ENCODE data around the gene NAB2. TPM values are rescaled to one million over a fixed set of nuclear protein-coding genes. Genes with fewer than 3 reads are reported as not detected.

Gene NAB2
- polyA plus RNA-seq, 4 donors = 11.4 to 23.1 (median 18.1) TPM

GRCh38 chr12:57123813-57124212 lies 34.9 kb downstream of the NAB2 start:
- Histone ChIP-seq H3K9me3 (ENCODE audit: control insufficient read depth in 2 of 2, insufficient read depth in 1 of 2, low read depth in 1 of 2, low read length in 1 of 2) (no peaks in the 10 kb centered on the region), H3K27me3 (ENCODE audit: control insufficient read depth in 3 of 3, insufficient read depth in 3 of 3, low read length in 3 of 3) (no peaks in the 10 kb centered on the region), H3K36me3 (ENCODE audit: control insufficient read depth in 3 of 3, insufficient read depth in 2 of 3, low read depth in 1 of 3, low read length in 3 of 3) (no peaks in the 10 kb centered on the region), H3K27ac (ENCODE audit: low read depth in 1 of 3, low read length in 2 of 3) (no peak overlapping the region), H3K4me1 (ENCODE audit: control insufficient read depth in 3 of 3, insufficient read depth in 2 of 3, low read depth in 1 of 3, low read length in 2 of 3) (peaks cover 0 to 12% (median 0%) of the 10 kb centered on the region in 3 donors), H3K4me3 (ENCODE audit: low read depth in 1 of 3, low read length in 3 of 3) (no peak overlapping the region)
- DNase-seq (no peak), FAIRE-seq (no peak)
- 47 to 60% (median 52%) methylated on average over 2 of the region's 2 CpGs for WGBS, 3 donors

GRCh38 chr12:57124261-57124877 lies 35.5 kb downstream of the NAB2 start:
- DNase-seq = peak; percentile 83 to 84
- Histone ChIP-seq H3K27ac (ENCODE audit: low read depth in 1 of 3, low read length in 2 of 3) (no peak overlapping the region), H3K4me3 (ENCODE audit: low read depth in 1 of 3, low read length in 3 of 3) (no peak overlapping the region), H3K4me1 (ENCODE audit: control insufficient read depth in 3 of 3, insufficient read depth in 2 of 3, low read depth in 1 of 3, low read length in 2 of 3) (peaks cover 0 to 12% (median 0%) of the 10 kb centered on the region in 3 donors), H3K27me3 (ENCODE audit: control insufficient read depth in 3 of 3, insufficient read depth in 3 of 3, low read length in 3 of 3) (no peaks in the 10 kb centered on the region), H3K9me3 (ENCODE audit: control insufficient read depth in 2 of 2, insufficient read depth in 1 of 2, low read depth in 1 of 2, low read length in 1 of 2) (no peaks in the 10 kb centered on the region), H3K36me3 (ENCODE audit: control insufficient read depth in 3 of 3, insufficient read depth in 2 of 3, low read depth in 1 of 3, low read length in 3 of 3) (no peaks in the 10 kb centered on the region)
- FAIRE-seq = no peak
- 12 to 15% (median 14%) methylated on average over 10 of the region's 10 CpGs for WGBS, 3 donors

GRCh38 chr12:57126061-57126460 lies 37.1 kb downstream of the NAB2 start:
- peaks cover 0 to under 1% (median 0%) of the 10 kb centered on the region in 3 donors for H3K36me3 ChIP-seq (ENCODE audit: control insufficient read depth in 3 of 3, insufficient read depth in 2 of 3, low read depth in 1 of 3, low read length in 3 of 3)
- H3K27ac ChIP-seq (ENCODE audit: low read depth in 1 of 3, low read length in 2 of 3) = no peak overlapping the region
- WGBS, 3 donors = 83 to 90% (median 85%) methylated on average over 11 of the region's 11 CpGs
- no peak overlapping the region for H3K4me3 ChIP-seq (ENCODE audit: low read depth in 1 of 3, low read length in 3 of 3)
- H3K4me1 ChIP-seq (ENCODE audit: control insufficient read depth in 3 of 3, insufficient read depth in 2 of 3, low read depth in 1 of 3, low read length in 2 of 3) = peaks cover 1 to 25% (median 4%) of the 10 kb centered on the region in 3 donors
- FAIRE-seq (no peak), DNase-seq (no peak)
- no peaks in the 10 kb centered on the region for H3K27me3 ChIP-seq (ENCODE audit: control insufficient read depth in 3 of 3, insufficient read depth in 3 of 3, low read length in 3 of 3)
- H3K9me3 ChIP-seq (ENCODE audit: control insufficient read depth in 2 of 2, insufficient read depth in 1 of 2, low read depth in 1 of 2, low read length in 1 of 2) = no peaks in the 10 kb centered on the region

- 22 to 45% (median 45%) methylated on average over 7 of the region's 7 CpGs for WGBS, 3 donors
- Histone ChIP-seq H3K27me3 (ENCODE audit: control insufficient read depth in 3 of 3, insufficient read depth in 3 of 3, low read length in 3 of 3) (no peaks in the 10 kb centered on the region), H3K36me3 (ENCODE audit: control insufficient read depth in 3 of 3, insufficient read depth in 2 of 3, low read depth in 1 of 3, low read length in 3 of 3) (peaks cover 0 to 3% (median 0%) of the 10 kb centered on the region in 3 donors), H3K4me3 (ENCODE audit: low read depth in 1 of 3, low read length in 3 of 3) (peak overlapping the region in 1 of 3 donors; percentile 76), H3K27ac (ENCODE audit: low read depth in 1 of 3, low read length in 2 of 3) (peak overlapping the region; percentile 90 to 99 (median 97)), H3K9me3 (ENCODE audit: control insufficient read depth in 2 of 2, insufficient read depth in 1 of 2, low read depth in 1 of 2, low read length in 1 of 2) (no peaks in the 10 kb centered on the region), H3K4me1 (ENCODE audit: control insufficient read depth in 3 of 3, insufficient read depth in 2 of 3, low read depth in 1 of 3, low read length in 2 of 3) (peaks cover 1 to 30% (median 8%) of the 10 kb centered on the region in 3 donors)
- DNase-seq (peak in 1 of 2 donors; percentile 39), FAIRE-seq (no peak)
Observed at GRCh38 chr12:57126561-57126960, 37.6 kb downstream of the NAB2 start.

GRCh38 chr12:57127101-57127725 lies 38.3 kb downstream of the NAB2 start:
- no peaks in the 10 kb centered on the region for H3K27me3 ChIP-seq (ENCODE audit: control insufficient read depth in 3 of 3, insufficient read depth in 3 of 3, low read length in 3 of 3)
- H3K4me1 ChIP-seq (ENCODE audit: control insufficient read depth in 3 of 3, insufficient read depth in 2 of 3, low read depth in 1 of 3, low read length in 2 of 3) = peaks cover 1 to 36% (median 11%) of the 10 kb centered on the region in 3 donors
- FAIRE-seq = no peak
- DNase-seq = peak; percentile 93 to 96
- peak overlapping the region; percentile 90 to 99 (median 97) for H3K27ac ChIP-seq (ENCODE audit: low read depth in 1 of 3, low read length in 2 of 3)
- H3K36me3 ChIP-seq (ENCODE audit: control insufficient read depth in 3 of 3, insufficient read depth in 2 of 3, low read depth in 1 of 3, low read length in 3 of 3) = peaks cover 0 to 10% (median 0%) of the 10 kb centered on the region in 3 donors
- no peaks in the 10 kb centered on the region for H3K9me3 ChIP-seq (ENCODE audit: control insufficient read depth in 2 of 2, insufficient read depth in 1 of 2, low read depth in 1 of 2, low read length in 1 of 2)
- WGBS, 3 donors = 2 to 6% (median 4%) methylated on average over 26 of the region's 26 CpGs
- H3K4me3 ChIP-seq (ENCODE audit: low read depth in 1 of 3, low read length in 3 of 3) = peak overlapping the region; percentile 49 to 78 (median 76)

GRCh38 chr12:57127726-57128518 lies 39.0 kb downstream of the NAB2 start, which contains the start of gene LRP1:
Gene LRP1, plus strand, starts transcription at chr12:57128483. Its CDS starts 482 bp downstream, at chr12:57128965.
- peak within 1 kb of the TSS; percentile 90 to 99 (median 97) for H3K27ac ChIP-seq (ENCODE audit: low read depth in 1 of 3, low read length in 2 of 3)
- FAIRE-seq (no peak), DNase-seq (peak; percentile 84 to 93)
- peaks cover 1 to 42% (median 11%) of the 10 kb centered on the region in 3 donors for H3K4me1 ChIP-seq (ENCODE audit: control insufficient read depth in 3 of 3, insufficient read depth in 2 of 3, low read depth in 1 of 3, low read length in 2 of 3)
- no peaks in the 10 kb centered on the region for H3K27me3 ChIP-seq (ENCODE audit: control insufficient read depth in 3 of 3, insufficient read depth in 3 of 3, low read length in 3 of 3)
- no peaks in the 10 kb centered on the region for H3K9me3 ChIP-seq (ENCODE audit: control insufficient read depth in 2 of 2, insufficient read depth in 1 of 2, low read depth in 1 of 2, low read length in 1 of 2)
- WGBS, 3 donors = 0 to 1% (median 0%) methylated on average over 47 to 57 of the region's 57 CpGs
- peak within 1 kb of the TSS; percentile 66 to 78 (median 76) for H3K4me3 ChIP-seq (ENCODE audit: low read depth in 1 of 3, low read length in 3 of 3)
- peaks cover 0 to 16% (median 0%) of the 10 kb centered on the region in 3 donors for H3K36me3 ChIP-seq (ENCODE audit: control insufficient read depth in 3 of 3, insufficient read depth in 2 of 3, low read depth in 1 of 3, low read length in 3 of 3)

- peaks cover 1 to 48% (median 13%) of the 10 kb centered on the region in 3 donors for H3K4me1 ChIP-seq (ENCODE audit: control insufficient read depth in 3 of 3, insufficient read depth in 2 of 3, low read depth in 1 of 3, low read length in 2 of 3)
- peak overlapping the region; percentile 13 to 99 (median 57) for H3K27ac ChIP-seq (ENCODE audit: low read depth in 1 of 3, low read length in 2 of 3)
Observed at GRCh38 chr12:57128519-57129247, 39.8 kb downstream of the NAB2 start.

More at GRCh38 chr12:57128519-57129247, 39.8 kb downstream of the NAB2 start:
- WGBS, 3 donors = 2 to 6% (median 4%) methylated on average over 28 to 35 of the region's 35 CpGs
- Histone ChIP-seq H3K9me3 (ENCODE audit: control insufficient read depth in 2 of 2, insufficient read depth in 1 of 2, low read depth in 1 of 2, low read length in 1 of 2) (no peaks in the 10 kb centered on the region), H3K4me3 (ENCODE audit: low read depth in 1 of 3, low read length in 3 of 3) (peak overlapping the region; percentile 66 to 78 (median 76)), H3K27me3 (ENCODE audit: control insufficient read depth in 3 of 3, insufficient read depth in 3 of 3, low read length in 3 of 3) (no peaks in the 10 kb centered on the region), H3K36me3 (ENCODE audit: control insufficient read depth in 3 of 3, insufficient read depth in 2 of 3, low read depth in 1 of 3, low read length in 3 of 3) (peaks cover 0 to 22% (median 0%) of the 10 kb centered on the region in 3 donors)
- FAIRE-seq (no peak), DNase-seq (peak in 1 of 2 donors; percentile 44)
